Cardiac septum (tissue), 1 donor: ENCODE results near the gene PRPF6. TPM values are rescaled to one million over a fixed set of nuclear protein-coding genes. Genes with fewer than 3 reads are reported as not detected.

Source experiments
- DNase-seq: peaks from one replicate; pipeline ENCODE4 v3.0.0-alpha.2; 2020; ENCODE audit warnings: low spot score
- intact Hi-C: fragments of 100-400 bp; cut with DNase I; formaldehyde crosslinking; loops from one replicate; pipeline ENCODE4 v1.14.0; 2022
- total RNA-seq: library from RNA; stranded (reverse); fragmentation: NEBNext Ultra II Directional; extraction: Animal tissue kit (Norgen Biotek cat#: 25700); gene quantifications from one replicate; pipeline ENCODE4 v1.2.1, GENCODE V29; 2021
- donor health status: DM: no; HTN: no; CAD: no.

The PRPF6 gene
- total RNA-seq, 1 donor from 2014 or later = 47.5 TPM

DNA sequence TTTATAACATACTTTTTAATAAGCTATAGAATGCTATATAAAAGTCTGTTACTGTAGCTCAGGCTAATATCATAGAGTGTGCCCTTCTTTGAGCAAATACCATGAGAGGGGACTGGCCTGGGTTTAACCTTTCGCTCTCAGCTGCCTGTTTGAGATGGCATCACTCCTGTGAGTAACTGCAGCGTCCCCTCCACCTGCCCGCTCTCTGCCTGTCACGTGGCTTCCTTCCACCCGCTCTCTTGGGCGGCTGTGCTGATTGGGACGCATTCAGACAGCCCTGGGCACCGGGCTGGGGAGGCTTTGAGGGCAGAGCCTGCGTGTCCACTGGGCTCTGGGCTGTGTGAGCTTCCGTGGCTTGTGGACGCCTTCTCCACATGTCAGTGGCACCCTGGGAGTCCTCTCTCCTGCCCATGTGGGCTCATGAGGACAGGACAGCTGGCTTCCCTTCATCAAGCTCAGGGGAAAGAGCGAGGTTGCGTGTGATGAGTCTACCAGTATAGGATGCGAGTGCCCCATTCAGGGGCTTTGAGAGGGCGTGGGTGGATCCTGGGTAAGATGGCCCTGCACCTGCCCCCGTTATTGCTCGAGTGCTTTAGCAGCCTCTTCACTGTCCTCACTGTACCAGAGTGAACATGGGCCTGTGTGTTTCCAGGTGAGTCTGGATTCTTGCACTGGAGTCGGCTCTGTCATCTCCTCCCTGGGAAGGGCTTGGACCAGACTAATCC lies 44.3 kb downstream of the PRPF6 start:
- intact Hi-C loops = no loop called here
- DNase-seq = no peak

GRCh38 chr20:64025826-64026412 lies 45.0 kb downstream of the PRPF6 start:
- DNase-seq = no peak

DNA sequence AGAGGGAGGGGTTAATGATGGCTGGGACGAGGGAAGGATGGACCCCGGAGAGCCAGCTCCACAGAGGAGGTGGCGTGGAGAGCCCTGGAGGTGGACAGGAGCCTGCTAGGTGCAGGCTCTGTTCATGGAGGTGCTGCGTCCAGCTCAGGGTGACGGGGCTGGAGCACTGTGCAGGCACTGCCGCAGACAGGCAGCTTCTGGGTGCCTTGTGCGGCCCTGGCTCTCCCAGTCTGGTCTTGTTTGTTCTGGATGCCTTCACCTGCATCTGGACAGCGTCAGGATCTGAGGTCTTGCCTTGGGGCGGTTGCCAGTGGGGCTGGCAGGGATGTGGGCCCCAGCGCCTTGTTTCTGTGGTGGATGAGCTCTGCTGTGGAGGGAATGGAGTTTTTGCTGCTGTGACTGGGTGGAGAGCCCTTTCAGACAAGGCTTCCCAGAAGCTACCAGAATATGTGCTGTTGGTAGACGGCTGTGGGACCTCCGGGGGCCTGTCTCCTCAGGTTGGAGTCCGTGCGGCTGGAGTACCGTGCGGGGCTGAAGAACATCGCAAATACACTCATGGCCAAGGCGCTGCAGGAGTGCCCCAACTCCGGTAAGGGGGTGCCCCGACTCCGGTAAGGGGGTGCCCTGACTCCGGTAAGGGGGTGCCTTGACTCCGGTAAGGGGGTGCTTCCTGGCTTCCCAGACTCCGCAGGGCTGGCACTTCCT lies 47.2 kb downstream of the PRPF6 start:
- intact Hi-C loops = no loop called here
- no peak for DNase-seq

More at GRCh38 chr20:64025826-64026412, 45.0 kb downstream of the PRPF6 start:
- intact Hi-C loops = no loop called here

GRCh38 chr20:64029293-64030117 lies 48.6 kb downstream of the PRPF6 start:
- intact Hi-C loops = no loop called here
- DNase-seq = no peak

GRCh38 chr20:64030371-64031134 lies 49.6 kb downstream of the PRPF6 start:
- intact Hi-C loops = no loop called here
- DNase-seq = no peak

GRCh38 chr20:64031822-64032314 lies 50.9 kb downstream of the PRPF6 start:
- DNase-seq = no peak
- intact Hi-C loops = no loop called here

DNA sequence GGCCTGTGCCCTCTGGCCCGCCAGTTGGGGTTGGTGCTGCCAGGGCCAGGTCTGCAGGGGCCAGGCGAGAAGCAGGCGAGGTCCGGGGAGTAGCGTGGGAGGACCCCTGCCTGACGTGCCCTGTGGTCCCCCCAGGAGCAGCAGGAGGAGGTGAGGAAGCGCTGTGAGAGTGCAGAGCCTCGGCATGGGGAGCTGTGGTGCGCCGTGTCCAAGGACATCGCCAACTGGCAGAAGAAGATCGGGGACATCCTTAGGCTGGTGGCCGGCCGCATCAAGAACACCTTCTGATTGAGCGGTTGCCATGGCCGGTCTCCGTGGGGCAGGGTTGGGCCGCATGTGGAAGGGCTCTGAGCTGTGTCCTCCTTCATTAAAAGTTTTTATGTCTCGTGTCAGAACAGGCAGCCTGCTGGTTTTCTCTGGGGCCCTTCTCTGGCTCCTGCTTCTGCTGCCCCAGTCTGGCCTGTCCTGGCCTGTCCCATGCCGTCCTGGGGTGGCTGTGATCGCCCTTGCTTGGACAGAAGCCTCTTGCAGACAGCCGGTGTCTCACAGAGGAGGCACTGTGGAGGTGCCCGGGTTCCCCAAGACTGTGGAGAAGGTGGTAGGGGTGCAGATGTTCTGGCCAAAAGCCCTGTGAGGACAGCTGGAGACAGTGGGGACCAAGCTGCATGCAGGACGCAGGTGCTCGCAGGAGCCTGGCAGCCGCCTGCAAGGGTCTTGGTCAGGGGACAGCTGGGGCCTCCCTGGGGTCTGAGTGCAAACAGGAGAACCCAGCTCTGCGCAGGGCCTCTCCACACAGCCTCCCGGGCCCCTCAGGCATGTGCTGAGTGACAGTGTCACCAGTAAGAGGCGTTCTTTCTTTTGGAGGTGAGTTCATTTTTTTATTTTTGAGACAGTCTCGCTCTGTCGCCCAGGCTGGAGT lies 52.0 kb downstream of the PRPF6 start:
- no peak for DNase-seq

GRCh38 chr20:64033981-64034493 lies 53.1 kb downstream of the PRPF6 start:
- no peak for DNase-seq
- intact Hi-C loops = no loop called here

More for the DNA sequence above, 52.0 kb downstream of the PRPF6 start:
- intact Hi-C loops = no loop called here

DNA sequence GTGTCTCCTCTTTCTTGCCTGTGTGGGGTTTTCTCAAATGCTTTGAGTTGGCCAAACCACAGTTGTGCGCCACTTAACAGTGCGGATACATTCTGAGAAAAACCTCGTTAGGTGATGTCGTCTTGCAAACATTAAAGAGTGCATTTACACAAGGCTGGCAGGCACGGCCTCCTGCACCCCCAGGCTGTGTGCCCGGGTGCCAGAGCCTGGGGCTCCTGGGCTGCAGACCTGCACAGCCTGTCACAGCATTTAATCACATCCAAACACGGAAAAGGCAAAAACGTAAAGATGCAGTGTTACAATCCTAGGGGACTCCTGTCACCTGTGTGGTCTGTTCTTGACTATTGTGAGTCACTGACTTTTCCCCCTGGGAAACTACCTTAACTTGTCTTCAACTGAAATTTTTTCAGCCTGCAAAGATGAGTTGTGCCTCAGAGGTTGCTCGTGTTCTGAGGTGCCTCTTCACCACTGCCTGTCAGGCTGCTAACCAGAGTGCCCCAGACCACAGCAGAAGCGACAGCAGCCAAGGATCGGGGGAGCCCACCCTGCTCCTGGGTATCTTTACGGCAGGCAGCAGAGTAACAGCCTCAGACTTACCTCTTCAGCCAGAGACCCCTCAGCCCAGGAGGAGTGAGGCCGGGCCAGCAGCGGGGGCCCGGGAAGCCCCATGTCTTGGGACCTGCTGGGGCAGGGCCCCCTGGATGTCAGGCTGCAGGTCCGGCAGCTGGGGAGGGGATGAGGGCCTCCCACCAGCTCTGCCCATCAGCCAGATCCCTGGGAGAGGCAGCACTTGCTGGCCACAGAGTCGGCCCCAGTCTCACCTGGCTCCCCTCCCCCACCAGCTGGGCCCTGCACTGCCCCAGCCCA lies 54.4 kb downstream of the PRPF6 start:
- no peak for DNase-seq

DNA sequence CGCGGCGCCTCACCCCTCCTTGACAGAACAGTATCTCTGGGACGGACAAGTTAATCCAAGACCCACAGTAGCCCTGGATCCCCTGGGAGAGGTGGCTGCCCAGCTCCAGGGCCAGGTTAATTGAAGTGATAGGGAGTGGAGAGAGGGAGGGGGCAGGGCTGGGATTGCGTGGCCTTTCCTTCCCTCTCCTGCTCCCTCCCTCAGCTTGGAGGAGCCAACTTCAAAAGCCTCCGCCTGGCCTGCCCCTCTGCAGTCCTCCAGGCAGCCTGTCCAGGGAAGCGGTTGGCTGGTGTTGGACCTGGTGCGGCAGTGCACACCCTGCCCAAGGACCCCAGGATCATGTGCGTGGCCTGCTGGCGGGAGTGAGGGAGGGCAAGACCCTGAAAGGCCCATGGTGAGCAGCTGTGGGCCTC lies 55.0 kb downstream of the PRPF6 start, which contains the start of gene C20orf204:
Gene C20orf204, plus strand, starts transcription at position 250 of the 413 bp plus-strand sequence. Its CDS starts 142 bp downstream, at position 392.
- intact Hi-C loops = no loop called here
- no peak for DNase-seq

More for the DNA sequence above, 54.4 kb downstream of the PRPF6 start:
- intact Hi-C loops = no loop called here

DNA sequence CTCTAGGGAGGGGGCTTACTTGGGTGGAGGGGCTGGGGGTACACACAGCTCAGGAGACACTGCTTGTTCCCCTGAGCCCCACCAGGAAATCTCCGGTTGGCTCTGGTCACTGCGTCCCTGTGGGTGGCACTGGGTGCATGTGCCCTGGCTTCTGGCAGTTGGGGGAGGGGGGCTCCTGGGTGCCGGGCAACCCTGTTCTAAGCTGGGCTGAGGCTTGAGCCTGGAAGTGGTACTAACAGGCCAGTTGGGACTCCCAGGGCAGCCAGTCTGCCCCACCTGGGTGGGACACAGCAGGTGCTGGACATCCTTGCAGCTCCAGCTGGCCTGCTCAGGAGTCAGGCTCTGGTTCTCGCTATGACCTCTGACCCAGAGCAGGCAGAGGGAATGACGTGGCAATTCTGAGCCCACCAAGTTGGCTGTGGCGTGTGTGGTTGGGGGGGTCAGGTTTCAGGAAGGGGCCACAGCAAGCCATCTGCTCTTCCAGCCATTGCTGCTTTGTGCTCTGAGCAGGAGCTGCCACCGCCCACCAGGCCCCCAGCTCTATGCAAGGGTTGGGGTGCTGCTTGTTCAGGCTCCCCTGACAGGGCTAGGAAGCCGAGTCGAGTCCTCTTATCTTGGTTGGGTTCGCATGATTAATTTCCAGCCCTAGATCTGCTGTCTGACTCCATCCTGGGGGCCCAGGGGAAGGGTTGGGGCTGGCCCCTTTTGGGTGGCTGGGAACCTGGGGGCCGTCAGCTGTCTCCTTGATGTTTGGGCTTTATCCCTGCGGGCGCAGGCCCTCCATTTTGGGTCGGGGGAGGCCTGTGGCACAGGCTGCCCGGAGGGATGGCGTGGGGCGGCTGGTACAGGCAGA lies 55.6 kb downstream of the PRPF6 start:
- intact Hi-C loops = no loop called here
- no peak for DNase-seq

DNA sequence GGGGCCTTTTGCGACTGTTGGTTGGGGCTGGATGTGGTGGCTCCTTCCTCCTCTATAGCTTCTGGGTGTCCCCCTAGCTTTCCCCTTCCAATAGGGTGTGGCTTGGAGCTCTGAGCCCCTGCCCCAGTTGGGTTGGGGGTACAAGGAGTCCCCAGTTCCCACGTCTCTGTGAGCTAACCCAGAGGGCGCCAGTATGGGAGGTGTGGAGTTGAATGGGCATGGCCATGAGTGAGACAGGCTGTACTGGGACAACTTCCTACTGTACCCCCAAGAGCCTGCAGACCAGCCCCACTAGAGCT lies 56.2 kb downstream of the PRPF6 start:
- intact Hi-C loops = no loop called here
- no peak for DNase-seq

- intact Hi-C loops = loop anchor here (2.0 kb wide), 1 partner anchor 17 kb away; no protein-coding TSS in a partner anchor
- no peak for DNase-seq
These were observed 56.7 kb downstream of the PRPF6 start for GRCh38 chr20:64037498-64038213.

DNA sequence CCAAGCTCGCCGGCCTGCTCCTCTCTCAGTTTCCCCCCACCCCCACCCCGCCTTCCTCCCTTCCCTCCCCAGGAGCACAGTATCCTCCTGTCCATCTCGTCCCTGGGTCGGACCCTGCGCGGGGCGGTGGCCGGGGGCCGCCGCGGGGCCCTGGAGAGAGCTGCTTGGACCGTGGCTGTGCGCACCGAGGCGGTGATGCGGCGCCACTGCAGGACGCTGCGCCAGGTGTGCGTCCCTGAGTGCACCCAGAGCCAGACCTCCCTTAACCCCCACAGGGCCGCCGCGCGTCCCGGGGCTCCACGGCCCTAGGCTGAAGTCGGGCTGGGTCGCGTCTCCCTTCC lies 57.3 kb downstream of the PRPF6 start:
- intact Hi-C loops = loop anchor here (2.0 kb wide), 1 partner anchor 17 kb away; no protein-coding TSS in a partner anchor
- DNase-seq = no peak

GRCh38 chr20:64038565-64039292 lies 57.8 kb downstream of the PRPF6 start:
- DNase-seq = no peak
- intact Hi-C loops = loop anchor here (1.0 to 2.0 kb wide), 2 partner anchors 16 to 82 kb away; no protein-coding TSS in a partner anchor
